Neuronal stem cell (in vitro differentiated cells): ENCODE data around the gene NPR3.

Experiments
- DNase-seq: peaks from one replicate; pipeline ENCODE4 v3.0.0-alpha.2; 2013; ENCODE audit warnings: low spot score
- H2AFZ ChIP-seq: one replicate; pipeline ENCODE4 v1.6.1; 2013; ENCODE audit warnings: mild to moderate bottlenecking, low read length, inconsistent platforms
- H2AK5ac ChIP-seq: 2 replicates; pipeline ENCODE4 v1.6.1; 2013; ENCODE audit warnings: low read depth, mild to moderate bottlenecking, inconsistent platforms, low read length, moderate library complexity, mixed read lengths
- H2BK120ac ChIP-seq: 2 replicates; pipeline ENCODE4 v1.6.1; 2013; ENCODE audit warnings: low read depth, mild to moderate bottlenecking, inconsistent platforms, low read length, moderate library complexity, mixed read lengths
- H2BK12ac ChIP-seq: one replicate; pipeline ENCODE4 v1.6.1; 2013; ENCODE audit warnings: low read length, inconsistent platforms
- H2BK15ac ChIP-seq: 2 replicates; pipeline ENCODE4 v1.6.1; 2013; ENCODE audit warnings: mild to moderate bottlenecking, low read length, inconsistent platforms, mixed read lengths
- H2BK5ac ChIP-seq: one replicate; pipeline ENCODE4 v1.6.1; 2013; ENCODE audit warnings: inconsistent platforms, mild to moderate bottlenecking, low read length, moderate library complexity
- H3K14ac ChIP-seq: one replicate; pipeline ENCODE4 v1.6.1; 2013; ENCODE audit warnings: low read length, inconsistent platforms
- H3K18ac ChIP-seq: 2 replicates; pipeline ENCODE4 v1.6.1; 2013; ENCODE audit warnings: low read length, inconsistent platforms
- H3K23ac ChIP-seq: 2 replicates; pipeline ENCODE4 v1.6.1; 2013; ENCODE audit warnings: low read depth, mild to moderate bottlenecking, mixed read lengths, low read length, inconsistent platforms; ENCODE audit not compliant: poor library complexity
- H3K27ac ChIP-seq: replicated peaks from 3 replicates; pipeline ENCODE4 v1.5.1; 2013; ENCODE audit warnings: low read length, inconsistent platforms
- H3K27me3 ChIP-seq, 3 experiments: 2 replicates each; pipeline ENCODE4 v1.6.1; 2013; ENCODE audit warnings: low read length in 3 of 3, mild to moderate bottlenecking in 2 of 3, inconsistent platforms in 1 of 3, low read depth in 1 of 3, mixed read lengths in 1 of 3, moderate library complexity in 1 of 3; ENCODE audit not compliant: control insufficient read depth in 3 of 3, insufficient read depth in 3 of 3
- H3K36me3 ChIP-seq, 2 donors: replicated peaks in 1 of 2; 2 replicates each; pipeline ENCODE4 v1.6.1; 2013; ENCODE audit warnings: low read length in 2 of 2; ENCODE audit not compliant: control insufficient read depth in 2 of 2, insufficient read depth in 2 of 2
- H3K4ac ChIP-seq: 2 replicates; pipeline ENCODE4 v1.6.1; 2013; ENCODE audit warnings: inconsistent platforms, mild to moderate bottlenecking, low read length, moderate library complexity
- H3K4me1 ChIP-seq, 2 donors: 1 replicate in 1 of 2; 2 replicates in 1 of 2; pipeline ENCODE4 v1.6.1; 2013; ENCODE audit warnings: low read length in 2 of 2, low read depth in 1 of 2; ENCODE audit not compliant: control insufficient read depth in 2 of 2, insufficient read depth in 1 of 2
- H3K4me2 ChIP-seq: one replicate; pipeline ENCODE4 v1.6.1; 2013; ENCODE audit warnings: mild to moderate bottlenecking, low read length, inconsistent platforms; ENCODE audit not compliant: insufficient read depth, poor library complexity, severe bottlenecking
- H3K4me3 ChIP-seq, 2 donors: 2 replicates each; pipeline ENCODE4 v1.5.1; 2013; ENCODE audit warnings: low read length in 2 of 2, mild to moderate bottlenecking in 2 of 2, inconsistent platforms in 1 of 2, moderate library complexity in 1 of 2
- H3K79me1 ChIP-seq: one replicate; pipeline ENCODE4 v1.6.1; 2013; ENCODE audit warnings: low read depth, mild to moderate bottlenecking, inconsistent platforms, low read length, moderate library complexity
- H3K9ac ChIP-seq: one replicate; pipeline ENCODE4 v1.6.1; 2013; ENCODE audit warnings: mild to moderate bottlenecking, low read depth, low read length, inconsistent platforms; ENCODE audit not compliant: poor library complexity
- H3K9me3 ChIP-seq, 2 donors: replicated peaks in 1 of 2; 2 replicates each; pipeline versions ENCODE3 to v1.6.1; 2013; ENCODE audit warnings: low read length in 2 of 2, mild to moderate bottlenecking in 2 of 2, inconsistent platforms in 1 of 2, low read depth in 1 of 2, mixed read lengths in 1 of 2, moderate library complexity in 1 of 2; ENCODE audit not compliant: control insufficient read depth in 2 of 2, insufficient read depth in 1 of 2
- H4K8ac ChIP-seq: one replicate; pipeline ENCODE4 v1.6.1; 2013; ENCODE audit warnings: low read depth, mild to moderate bottlenecking, inconsistent platforms, low read length, moderate library complexity
- H4K91ac ChIP-seq: one replicate; pipeline ENCODE4 v1.6.1; 2013; ENCODE audit warnings: low read length, low read depth, mild to moderate bottlenecking, inconsistent platforms; ENCODE audit not compliant: poor library complexity
- WGBS, 2 donors: extraction: QIAGEN DNeasy Blood & Tissue Kit; methylation state at CpG; one replicate each; pipeline ENCODE4 v1.1.7; 2013; ENCODE audit warnings: missing lambda C conversion rate in 2 of 2, mixed read lengths in 1 of 2; ENCODE audit not compliant: insufficient read length in 2 of 2, insufficient replicate concordance in 1 of 2; ENCODE audit errors: extremely low coverage in 2 of 2; 5-methylcytosine and 5-hydroxymethylcytosine counted together

The NPR3 gene

DNA sequence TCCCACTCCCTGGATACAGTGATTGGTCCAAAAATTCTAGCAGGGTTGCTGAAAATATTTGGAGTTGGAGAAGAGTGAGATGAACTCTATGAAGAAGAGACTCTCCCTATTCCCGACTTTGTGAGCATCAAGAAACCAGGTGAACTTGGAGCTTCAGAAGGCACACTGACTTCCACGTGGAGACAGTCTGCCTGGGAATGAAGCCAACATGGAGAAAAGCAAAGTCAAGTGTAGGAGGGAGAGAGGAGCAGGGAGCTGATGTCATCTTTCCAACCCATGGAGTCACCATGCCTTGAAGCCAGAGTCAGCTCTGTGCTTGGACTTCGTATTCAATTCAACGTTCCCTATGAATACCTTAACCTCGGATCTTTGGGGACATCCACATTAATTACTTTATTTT lies 125.1 kb downstream of the NPR3 start:
- Histone ChIP-seq H2AK5ac (no peak overlapping the region), H2BK5ac (no peak overlapping the region), H3K4me2 (no peak overlapping the region), H3K27ac (no peak overlapping the region), H3K27me3 (no peaks in the 10 kb centered on the region), H2BK120ac (no peak overlapping the region), H3K18ac (no peak overlapping the region), H4K91ac (no peak overlapping the region), H3K23ac (no peak overlapping the region), H2BK15ac (no peak overlapping the region), H2AFZ (no peak overlapping the region), H3K9me3 (peaks cover 0 to 2% of the 10 kb centered on the region in 2 donors), H3K14ac (no peak overlapping the region), H3K4me3 (no peak overlapping the region), H3K4ac (no peak overlapping the region), H3K4me1 (no peaks in the 10 kb centered on the region), H3K79me1 (no peaks in the 10 kb centered on the region), H4K8ac (no peak overlapping the region), H3K36me3 (no peaks in the 10 kb centered on the region), H2BK12ac (no peak overlapping the region), H3K9ac (no peak overlapping the region)
- DNase-seq: no peak
- WGBS, 2 donors: no CpG with 5 or more reads among the region's 5 CpGs

DNA sequence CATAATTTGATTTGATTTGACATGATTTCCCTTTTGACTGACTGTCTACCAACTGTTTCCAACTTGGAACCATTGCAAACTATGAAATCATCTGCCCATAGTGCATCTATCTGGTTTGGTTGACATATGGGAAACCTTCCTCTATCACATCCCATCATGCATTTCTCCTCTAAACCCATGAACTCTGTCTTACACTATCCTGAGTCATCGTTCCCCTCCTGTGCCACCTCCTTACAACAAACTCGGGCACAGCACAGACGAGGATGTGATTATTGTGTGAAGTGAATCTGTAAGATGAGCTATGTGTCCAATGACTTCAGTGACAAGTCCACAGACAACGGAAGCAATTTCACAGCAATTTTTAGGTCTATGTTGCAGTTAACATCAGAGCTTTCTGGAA lies 126.1 kb downstream of the NPR3 start:
- no peak overlapping the region for H3K4me2 ChIP-seq
- WGBS, 2 donors: no CpG with 5 or more reads among the region's 4 CpGs
- H2BK5ac ChIP-seq: no peak overlapping the region
- peaks cover 0 to 2% of the 10 kb centered on the region in 2 donors for H3K9me3 ChIP-seq
- H3K4me3 ChIP-seq: no peak overlapping the region
- no peaks in the 10 kb centered on the region for H3K36me3 ChIP-seq
- no peak overlapping the region for H3K9ac ChIP-seq
- H3K14ac ChIP-seq: no peak overlapping the region
- H3K4ac ChIP-seq: no peak overlapping the region
- no peak overlapping the region for H2BK12ac ChIP-seq
- no peak overlapping the region for H4K91ac ChIP-seq
- H3K23ac ChIP-seq: no peak overlapping the region
- no peak overlapping the region for H4K8ac ChIP-seq
- H2AFZ ChIP-seq: no peak overlapping the region
- no peaks in the 10 kb centered on the region for H3K4me1 ChIP-seq
- H2BK15ac ChIP-seq: no peak overlapping the region
- no peaks in the 10 kb centered on the region for H3K79me1 ChIP-seq
- H2AK5ac ChIP-seq: no peak overlapping the region
- DNase-seq: no peak
- no peak overlapping the region for H2BK120ac ChIP-seq
- H3K18ac ChIP-seq: no peak overlapping the region
- H3K27ac ChIP-seq: no peak overlapping the region
- H3K27me3 ChIP-seq: no peaks in the 10 kb centered on the region

DNA sequence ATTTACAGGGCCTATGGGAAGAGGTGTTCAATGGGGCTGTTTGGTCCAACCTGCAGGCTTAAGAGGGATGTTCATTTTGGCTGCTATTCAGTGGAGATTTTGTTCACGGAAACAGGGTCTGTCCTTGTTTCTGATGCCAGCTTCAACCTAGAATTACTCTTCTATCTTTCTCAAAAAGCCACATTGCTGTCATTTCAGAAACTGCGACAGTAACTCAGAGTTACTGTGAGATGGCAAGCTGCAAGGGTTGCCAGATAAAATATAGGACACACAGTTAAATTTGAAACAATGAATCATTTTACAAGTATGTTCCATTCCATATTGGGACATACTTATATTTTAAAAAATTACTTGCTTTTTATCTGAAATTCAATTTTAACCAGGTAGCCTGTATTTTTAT lies 128.0 kb downstream of the NPR3 start:
- no peaks in the 10 kb centered on the region for H3K4me1 ChIP-seq
- peaks cover 0 to 2% of the 10 kb centered on the region in 2 donors for H3K9me3 ChIP-seq
- no peak overlapping the region for H4K91ac ChIP-seq
- no peak overlapping the region for H2BK120ac ChIP-seq
- no peak overlapping the region for H3K23ac ChIP-seq
- DNase-seq: no peak
- no peaks in the 10 kb centered on the region for H3K36me3 ChIP-seq
- H3K27ac ChIP-seq: no peak overlapping the region
- no peak overlapping the region for H3K4me3 ChIP-seq
- no peak overlapping the region for H3K9ac ChIP-seq
- no peaks in the 10 kb centered on the region for H3K79me1 ChIP-seq
- H3K27me3 ChIP-seq: peaks cover 0 to 4% (median 0%) of the 10 kb centered on the region in 3 experiments
- no peak overlapping the region for H2AFZ ChIP-seq
- no peak overlapping the region for H3K14ac ChIP-seq
- no CpG with 5 or more reads among the region's 2 CpGs for WGBS, 2 donors
- no peak overlapping the region for H3K18ac ChIP-seq
- H3K4me2 ChIP-seq: no peak overlapping the region
- no peak overlapping the region for H2BK5ac ChIP-seq
- H2BK12ac ChIP-seq: no peak overlapping the region
- no peak overlapping the region for H3K4ac ChIP-seq
- H2AK5ac ChIP-seq: no peak overlapping the region
- H4K8ac ChIP-seq: no peak overlapping the region
- H2BK15ac ChIP-seq: no peak overlapping the region

- no peak overlapping the region for H3K23ac ChIP-seq
- WGBS, 2 donors: no CpG with 5 or more reads among the region's 3 CpGs
- H2BK12ac ChIP-seq: no peak overlapping the region
- H3K27me3 ChIP-seq: peaks cover 0 to 4% (median 0%) of the 10 kb centered on the region in 3 experiments
- peaks cover 0 to 2% of the 10 kb centered on the region in 2 donors for H3K9me3 ChIP-seq
- DNase-seq: no peak
- no peaks in the 10 kb centered on the region for H3K79me1 ChIP-seq
- H4K91ac ChIP-seq: no peak overlapping the region
- no peak overlapping the region for H2BK5ac ChIP-seq
- no peak overlapping the region for H3K27ac ChIP-seq
- no peak overlapping the region for H3K4ac ChIP-seq
- no peak overlapping the region for H3K9ac ChIP-seq
- H3K18ac ChIP-seq: no peak overlapping the region
- no peak overlapping the region for H3K4me2 ChIP-seq
- H3K4me1 ChIP-seq: no peaks in the 10 kb centered on the region
- no peak overlapping the region for H2BK120ac ChIP-seq
- H2BK15ac ChIP-seq: no peak overlapping the region
- H3K36me3 ChIP-seq: no peaks in the 10 kb centered on the region
- no peak overlapping the region for H4K8ac ChIP-seq
- no peak overlapping the region for H2AK5ac ChIP-seq
- no peak overlapping the region for H3K14ac ChIP-seq
- H3K4me3 ChIP-seq: no peak overlapping the region
- no peak overlapping the region for H2AFZ ChIP-seq
Measured at GRCh38 chr5:32840606-32841005, 129.5 kb downstream of the NPR3 start.
